Liver (tissue), 9 donors: ENCODE measurements around the gene CST8. TPM values are rescaled to one million over a fixed set of nuclear protein-coding genes. Genes with fewer than 3 reads are reported as not detected.

Experiments
- DNase-seq: peaks from one replicate; pipeline ENCODE4 v3.0.0-alpha.2; 2017; ENCODE audit warnings: low spot score
- H3K27ac ChIP-seq, 2 donors: one replicate each; pipeline ENCODE4 v1.7.0; 2013; ENCODE audit warnings: inconsistent platforms in 2 of 2, low read length in 2 of 2, control low read depth in 1 of 2, low read depth in 1 of 2, mild to moderate bottlenecking in 1 of 2
- H3K27me3 ChIP-seq, 4 donors: one replicate each; pipeline versions ENCODE4 v1.6.1 to v1.7.0; 2013; ENCODE audit warnings: low read length in 3 of 4, inconsistent platforms in 1 of 4, mild to moderate bottlenecking in 1 of 4, moderate library complexity in 1 of 4; ENCODE audit not compliant: control insufficient read depth in 4 of 4, insufficient read depth in 4 of 4
- H3K36me3 ChIP-seq, 4 donors: one replicate each; pipeline versions ENCODE4 v1.6.1 to v1.7.0; 2013; ENCODE audit warnings: low read length in 3 of 4, mild to moderate bottlenecking in 3 of 4, low read depth in 1 of 4, moderate library complexity in 1 of 4; ENCODE audit not compliant: control insufficient read depth in 4 of 4, insufficient read depth in 3 of 4
- H3K4me1 ChIP-seq, 4 donors: one replicate each; pipeline versions ENCODE4 v1.6.1 to v1.7.0; 2013; ENCODE audit warnings: low read length in 3 of 4, mild to moderate bottlenecking in 3 of 4, moderate library complexity in 1 of 4; ENCODE audit not compliant: control insufficient read depth in 4 of 4, insufficient read depth in 4 of 4
- H3K4me3 ChIP-seq, 3 donors: one replicate each; pipeline versions ENCODE4 v1.6.1 to v1.7.0; 2013; ENCODE audit warnings: low read length in 3 of 3, control low read depth in 1 of 3, low read depth in 1 of 3, mild to moderate bottlenecking in 1 of 3
- H3K9ac ChIP-seq, 2 donors: one replicate each; pipeline ENCODE4 v1.7.0; 2013; ENCODE audit warnings: low read length in 2 of 2, mild to moderate bottlenecking in 2 of 2, moderate library complexity in 2 of 2, control low read depth in 1 of 2, low read depth in 1 of 2
- H3K9me3 ChIP-seq, 4 donors: one replicate each; pipeline versions ENCODE4 v1.6.1 to v1.7.0; 2013; ENCODE audit warnings: low read length in 3 of 4; ENCODE audit not compliant: control insufficient read depth in 4 of 4
- ATF3 ChIP-seq: IDR thresholded peaks from 2 replicates; pipeline ENCODE4 v1.6.1; 2016; ENCODE audit warnings: antibody characterized with exemption
- CTCF ChIP-seq: fragments of 150-350 bp; IDR thresholded peaks from 2 replicates; pipeline ENCODE4 v1.5.1; 2017; ENCODE audit warnings: improper control_type of control experiment, low read depth, low read length; ENCODE audit not compliant: missing input control
- EGR1 ChIP-seq, 2 donors: IDR thresholded peaks; 2 replicates each; pipeline ENCODE4 v1.6.1; 2016 to 2018; ENCODE audit warnings: antibody characterized with exemption in 2 of 2, low read depth in 2 of 2
- FOXA1 ChIP-seq: IDR thresholded peaks from 2 replicates; pipeline ENCODE4 v1.6.1; 2016; ENCODE audit warnings: antibody characterized with exemption
- FOXA2 ChIP-seq: IDR thresholded peaks from 2 replicates; pipeline ENCODE4 v1.6.1; 2016; ENCODE audit warnings: antibody characterized with exemption
- GABPA ChIP-seq, 2 donors: IDR thresholded peaks in 1 of 2; conservative IDR thresholded peaks in 1 of 2; 2 replicates each; pipeline ENCODE4 v1.6.1; 2016; ENCODE audit warnings: antibody characterized with exemption in 2 of 2, mild to moderate bottlenecking in 1 of 2, moderate library complexity in 1 of 2
- HNF4A ChIP-seq, 2 donors: conservative IDR thresholded peaks; 2 replicates each; pipeline ENCODE4 v1.6.1; 2016; ENCODE audit warnings: antibody characterized with exemption in 2 of 2, mild to moderate bottlenecking in 2 of 2
- JUND ChIP-seq, 2 donors: IDR thresholded peaks; 2 replicates each; pipeline ENCODE4 v1.6.1; 2016; ENCODE audit warnings: antibody characterized with exemption in 2 of 2
- MAX ChIP-seq: IDR thresholded peaks from 2 replicates; pipeline ENCODE4 v1.6.1; 2016; ENCODE audit warnings: antibody characterized with exemption
- NR2F2 ChIP-seq: IDR thresholded peaks from 2 replicates; pipeline ENCODE4 v1.6.1; 2016; ENCODE audit warnings: antibody characterized with exemption
- RAD21 ChIP-seq, 2 donors: IDR thresholded peaks; 2 replicates each; pipeline ENCODE4 v1.6.1; 2016; ENCODE audit warnings: antibody characterized with exemption in 2 of 2, mild to moderate bottlenecking in 2 of 2
- REST ChIP-seq: IDR thresholded peaks from 2 replicates; pipeline ENCODE4 v1.6.1; 2016; ENCODE audit warnings: antibody characterized with exemption, mild to moderate bottlenecking
- RXRA ChIP-seq, 2 donors: IDR thresholded peaks; 2 replicates each; pipeline ENCODE4 v1.6.1; 2017 to 2018; ENCODE audit warnings: antibody characterized with exemption in 2 of 2, mild to moderate bottlenecking in 1 of 2
- SP1 ChIP-seq: IDR thresholded peaks from 2 replicates; pipeline ENCODE4 v1.6.1; 2018; ENCODE audit warnings: antibody characterized with exemption, mild to moderate bottlenecking
- TAF1 ChIP-seq: conservative IDR thresholded peaks from 2 replicates; pipeline ENCODE4 v1.6.1; 2016; ENCODE audit warnings: antibody characterized with exemption, mild to moderate bottlenecking
- YY1 ChIP-seq: IDR thresholded peaks from 2 replicates; pipeline ENCODE4 v1.6.1; 2016; ENCODE audit warnings: antibody characterized with exemption, mild to moderate bottlenecking
- ZBTB33 ChIP-seq: IDR thresholded peaks from 2 replicates; pipeline ENCODE4 v1.6.1; 2016; ENCODE audit warnings: antibody characterized with exemption
- WGBS: extraction: QIAGEN DNeasy Blood & Tissue Kit; methylation state at CpG from one replicate; pipeline ENCODE4 v1.1.7; 2013; 5-methylcytosine and 5-hydroxymethylcytosine counted together
- polyA plus RNA-seq, 2 donors: library from polyadenylated mRNA; stranded (reverse) in 1 of 2; unstranded in 1 of 2; fragments of 200-250 nt in 1 of 2; fragments of >200 nt in 1 of 2; fragmentation: Nextera tagmentation in 1 of 2; extraction: Ambion mirVana in 1 of 2; gene quantifications; one replicate each; pipeline versions ENCODE4 v1.2.1 to v1.2.3, GENCODE V29; 2013 to 2015
- total RNA-seq, 2 donors: library from RNA; depleted of rRNA; stranded (reverse); fragments of >200 nt; gene quantifications; one replicate each; pipeline ENCODE4 v1.2.3, GENCODE V29; 2014
- donor health status: healthy.
- donor health status: healthy.
- donor health status: healthy.
- donor health status: healthy.
- donor health status: healthy.

The CST8 gene
- total and polyA plus RNA-seq, 4 donors, result not detected

- Histone ChIP-seq H3K36me3 (no peaks in the 10 kb centered on the region), H3K9me3 (peaks cover 0 to 2% (median 0%) of the 10 kb centered on the region in 4 donors), H3K27me3 (no peaks in the 10 kb centered on the region), H3K9ac (no peak overlapping the region), H3K4me1 (no peaks in the 10 kb centered on the region), H3K27ac (no peak overlapping the region), H3K4me3 (no peak overlapping the region)
- WGBS, result 70% methylated on average over 2 of the region's 2 CpGs
- TF ChIP-seq NR2F2 (no peak), EGR1 (IDR thresholded peaks at IDR 0.05; ENCODE audit: low read depth in 2 of 2) (no peak), FOXA2 (no peak), CTCF (no peak), ZBTB33 (no peak), RXRA (IDR thresholded peaks at IDR 0.05) (no peak), ATF3 (no peak), YY1 (no peak), SP1 (no peak), HNF4A (conservative IDR thresholded peaks at IDR 0.05) (no peak), REST (no peak), RAD21 (IDR thresholded peaks at IDR 0.05) (no peak), FOXA1 (no peak)
- no peak for DNase-seq
Observed at GRCh38 chr20:23482138-23482537, 8.8 kb upstream of the CST8 start.

GRCh38 chr20:23484081-23484480 lies 6.8 kb upstream of the CST8 start:
- 72% methylated on average over 4 of the region's 4 CpGs for WGBS
- no peak for DNase-seq
- no peak overlapping the region for H3K27ac ChIP-seq
- H3K9me3 ChIP-seq, result peaks cover 0 to 4% (median 2%) of the 10 kb centered on the region in 4 donors
- no peaks in the 10 kb centered on the region for H3K4me1 ChIP-seq
- no peak overlapping the region for H3K4me3 ChIP-seq
- H3K36me3 ChIP-seq, result no peaks in the 10 kb centered on the region
- no peak overlapping the region for H3K9ac ChIP-seq
- no peaks in the 10 kb centered on the region for H3K27me3 ChIP-seq
- TF ChIP-seq FOXA2 (no peak), CTCF (no peak), EGR1 (IDR thresholded peaks at IDR 0.05; ENCODE audit: low read depth in 2 of 2) (no peak), HNF4A (conservative IDR thresholded peaks at IDR 0.05) (no peak), FOXA1 (no peak), YY1 (no peak), TAF1 (no peak), NR2F2 (no peak), JUND (IDR thresholded peaks at IDR 0.05) (no peak), ZBTB33 (no peak), MAX (no peak), RXRA (IDR thresholded peaks at IDR 0.05) (no peak), GABPA (IDR thresholded peaks at IDR 0.05 in 1 of 2, conservative IDR thresholded peaks at IDR 0.05 in 1 of 2) (no peak), SP1 (no peak)
